Measurements from ENCODE around the gene HECW1. TPM values are rescaled to one million over a fixed set of nuclear protein-coding genes. Genes with fewer than 3 reads are reported as not detected.

HECW1 gene
- total RNA-seq, 1 donor from 2014 or later: not detected

DNA sequence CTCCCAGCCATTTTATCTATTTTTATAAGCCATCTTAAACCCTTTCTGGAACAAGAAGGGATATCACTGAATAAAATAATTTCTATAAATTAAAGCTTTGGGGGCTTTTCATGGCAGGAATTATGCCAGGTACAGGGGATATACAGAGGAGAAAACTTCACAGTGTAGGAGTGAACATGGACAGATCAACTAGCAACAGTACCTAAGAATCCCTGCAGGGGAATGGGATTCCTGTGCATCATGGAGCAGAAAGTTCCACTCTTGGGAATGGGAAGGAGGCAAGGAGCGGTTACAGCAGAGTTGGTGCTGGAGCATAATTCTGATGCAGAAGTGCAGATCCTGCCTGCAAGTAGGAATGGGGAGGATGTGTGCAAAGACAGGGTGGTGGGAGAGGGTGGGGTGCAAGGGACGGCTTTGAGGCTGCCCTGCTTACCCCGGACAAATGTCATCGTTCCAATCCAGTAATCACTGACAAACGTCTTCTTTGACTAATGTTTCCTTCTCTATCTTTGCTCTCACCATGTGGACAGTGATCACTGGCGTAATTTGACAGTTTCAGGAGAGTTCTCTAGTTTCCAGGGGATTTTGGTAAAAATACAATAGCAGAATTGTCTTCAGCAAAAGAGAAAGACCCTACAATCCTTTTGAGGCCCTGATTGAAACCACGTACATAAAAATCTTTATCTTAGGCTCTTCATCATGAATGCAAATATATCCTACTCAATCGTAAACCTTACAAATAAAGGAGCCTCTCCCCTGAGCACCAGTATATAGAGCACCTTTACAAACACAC is 196.7 kb downstream of the HECW1 start:
- Mint-ChIP-seq H3K27ac (no peak overlapping the region), H3K27me3 (peaks cover 6% of the 10 kb centered on the region), H3K4me1 (no peaks in the 10 kb centered on the region), H3K4me3 (no peak overlapping the region), H3K36me3 (ENCODE audit: low read depth) (no peaks in the 10 kb centered on the region), H3K9me3 (no peaks in the 10 kb centered on the region)
- intact Hi-C loops (cut with micrococcal nuclease): no loop called here
- POLR2A ChIA-PET: no interaction called here
- DNase-seq: no peak
- CTCF ChIA-PET: no interaction called here
- TF ChIP-seq, protein P1, sequence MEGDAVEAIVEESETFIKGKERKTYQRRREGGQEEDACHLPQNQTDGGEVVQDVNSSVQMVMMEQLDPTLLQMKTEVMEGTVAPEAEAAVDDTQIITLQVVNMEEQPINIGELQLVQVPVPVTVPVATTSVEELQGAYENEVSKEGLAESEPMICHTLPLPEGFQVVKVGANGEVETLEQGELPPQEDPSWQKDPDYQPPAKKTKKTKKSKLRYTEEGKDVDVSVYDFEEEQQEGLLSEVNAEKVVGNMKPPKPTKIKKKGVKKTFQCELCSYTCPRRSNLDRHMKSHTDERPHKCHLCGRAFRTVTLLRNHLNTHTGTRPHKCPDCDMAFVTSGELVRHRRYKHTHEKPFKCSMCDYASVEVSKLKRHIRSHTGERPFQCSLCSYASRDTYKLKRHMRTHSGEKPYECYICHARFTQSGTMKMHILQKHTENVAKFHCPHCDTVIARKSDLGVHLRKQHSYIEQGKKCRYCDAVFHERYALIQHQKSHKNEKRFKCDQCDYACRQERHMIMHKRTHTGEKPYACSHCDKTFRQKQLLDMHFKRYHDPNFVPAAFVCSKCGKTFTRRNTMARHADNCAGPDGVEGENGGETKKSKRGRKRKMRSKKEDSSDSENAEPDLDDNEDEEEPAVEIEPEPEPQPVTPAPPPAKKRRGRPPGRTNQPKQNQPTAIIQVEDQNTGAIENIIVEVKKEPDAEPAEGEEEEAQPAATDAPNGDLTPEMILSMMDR (IDR thresholded peaks at IDR 0.05): no peak
- no peak for ATAC-seq (ENCODE audit: low read depth)

DNA sequence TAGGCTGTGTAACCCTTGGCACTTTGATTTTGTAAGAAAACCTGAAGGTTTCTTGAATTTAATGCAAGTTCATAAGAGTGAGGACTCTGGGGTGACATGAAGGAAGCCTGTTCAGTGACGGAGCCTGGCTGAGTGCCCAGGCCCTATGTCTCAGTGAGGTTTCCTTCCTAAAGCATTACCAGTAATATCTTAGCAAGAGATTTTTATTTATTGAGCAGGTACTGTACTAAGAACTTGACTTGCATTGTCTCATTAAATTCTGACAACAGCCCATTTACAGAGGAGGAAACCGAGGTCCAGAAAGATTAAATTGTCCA is 197.2 kb downstream of the HECW1 start:
- no peak for DNase-seq
- Mint-ChIP-seq H3K27me3 (peaks cover 6% of the 10 kb centered on the region), H3K27ac (no peak overlapping the region), H3K4me3 (no peak overlapping the region), H3K4me1 (no peaks in the 10 kb centered on the region), H3K36me3 (ENCODE audit: low read depth) (no peaks in the 10 kb centered on the region), H3K9me3 (no peaks in the 10 kb centered on the region)
- TF ChIP-seq, protein P1 (IDR thresholded peaks at IDR 0.05): no peak
- CTCF ChIA-PET: no interaction called here
- POLR2A ChIA-PET: no interaction called here
- ATAC-seq (ENCODE audit: low read depth): no peak
- intact Hi-C loops (cut with micrococcal nuclease): no loop called here

DNA sequence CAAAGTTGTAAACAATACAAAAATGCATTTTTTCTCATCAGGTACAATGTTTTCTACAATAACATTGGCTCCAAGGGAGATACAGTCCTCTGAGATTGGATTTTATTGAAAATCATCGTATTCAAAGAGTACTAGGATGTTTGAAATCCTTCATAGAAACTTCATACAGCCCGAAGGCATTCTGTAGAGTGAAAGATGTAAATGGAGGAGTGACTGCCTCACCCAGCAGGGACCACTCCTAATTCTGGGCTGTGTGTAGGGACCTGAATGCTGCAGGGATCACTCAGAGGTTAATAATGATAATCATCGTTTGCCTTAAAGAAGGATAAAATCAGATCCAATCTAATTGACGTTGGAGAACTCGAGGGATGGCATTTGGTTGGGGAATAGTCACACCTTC is 198.6 kb downstream of the HECW1 start:
- DNase-seq: no peak
- no peaks in the 10 kb centered on the region for H3K9me3 Mint-ChIP-seq
- intact Hi-C loops (cut with micrococcal nuclease): no loop called here
- H3K36me3 Mint-ChIP-seq (ENCODE audit: low read depth): no peaks in the 10 kb centered on the region
- no peak for ATAC-seq (ENCODE audit: low read depth)
- no peak overlapping the region for H3K27ac Mint-ChIP-seq
- TF ChIP-seq, protein P1 (IDR thresholded peaks at IDR 0.05): no peak
- ChIA-PET POLR2A (no interaction called here), CTCF (no interaction called here)
- no peaks in the 10 kb centered on the region for H3K4me1 Mint-ChIP-seq
- peaks cover 1% of the 10 kb centered on the region for H3K27me3 Mint-ChIP-seq
- no peak overlapping the region for H3K4me3 Mint-ChIP-seq

DNA sequence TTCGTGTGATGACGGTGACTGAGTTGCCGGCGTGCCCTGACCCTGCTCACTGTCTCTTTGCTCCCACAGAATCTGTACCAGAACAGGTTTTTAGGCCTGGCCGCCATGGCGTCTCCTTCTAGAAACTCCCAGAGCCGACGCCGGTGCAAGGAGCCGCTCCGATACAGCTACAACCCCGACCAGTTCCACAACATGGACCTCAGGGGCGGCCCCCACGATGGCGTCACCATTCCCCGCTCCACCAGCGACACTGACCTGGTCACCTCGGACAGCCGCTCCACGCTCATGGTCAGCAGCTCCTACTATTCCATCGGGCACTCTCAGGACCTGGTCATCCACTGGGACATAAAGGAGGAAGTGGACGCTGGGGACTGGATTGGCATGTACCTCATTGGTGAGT is 199.2 kb downstream of the HECW1 start:
- peaks cover 1% of the 10 kb centered on the region for H3K27me3 Mint-ChIP-seq
- no peak overlapping the region for H3K4me3 Mint-ChIP-seq
- ChIA-PET POLR2A (no interaction called here), CTCF (no interaction called here)
- H3K36me3 Mint-ChIP-seq (ENCODE audit: low read depth): no peaks in the 10 kb centered on the region
- no peaks in the 10 kb centered on the region for H3K4me1 Mint-ChIP-seq
- TF ChIP-seq, protein P1 (IDR thresholded peaks at IDR 0.05): no peak
- intact Hi-C loops (cut with micrococcal nuclease): no loop called here
- ATAC-seq (ENCODE audit: low read depth) (no peak), DNase-seq (no peak)
- H3K9me3 Mint-ChIP-seq: no peaks in the 10 kb centered on the region
- H3K27ac Mint-ChIP-seq: no peak overlapping the region

DNA sequence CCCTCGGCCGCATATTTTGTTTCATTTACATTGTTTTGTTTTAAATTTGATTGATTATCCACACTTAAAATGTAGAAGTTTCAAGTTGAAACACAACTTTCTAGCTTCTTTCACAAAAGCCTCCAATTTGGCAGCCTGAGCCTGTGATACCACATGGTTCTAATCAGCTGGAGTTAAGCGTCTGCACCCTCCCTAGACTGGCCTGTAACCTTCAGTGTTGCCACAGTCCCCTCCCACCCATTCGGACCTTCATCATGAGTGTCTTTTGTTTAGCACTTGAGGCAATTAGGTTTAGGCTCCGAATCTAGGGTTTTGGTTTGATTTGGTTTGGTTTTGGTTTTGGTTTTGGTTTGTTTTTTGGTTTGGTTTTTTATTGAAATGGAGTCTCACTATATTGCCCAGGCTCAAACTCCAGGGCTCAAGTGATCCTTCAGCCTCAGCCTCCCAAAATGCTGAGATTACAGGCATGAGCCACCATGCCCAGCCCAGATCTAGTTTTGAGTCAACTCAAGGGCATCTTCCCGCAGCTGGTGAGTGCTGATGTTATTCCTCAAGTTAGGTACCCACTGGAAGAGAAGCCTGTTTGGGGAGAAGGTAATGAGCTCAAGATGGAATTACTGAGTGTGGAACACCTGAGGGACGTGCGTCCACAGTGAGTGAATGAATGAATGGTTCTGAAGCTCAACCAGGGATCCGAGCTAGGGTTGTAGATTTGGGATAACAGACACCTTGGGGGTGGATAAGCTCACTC is 201.4 kb downstream of the HECW1 start:
- H3K4me1 Mint-ChIP-seq: no peaks in the 10 kb centered on the region
- ATAC-seq (ENCODE audit: low read depth) (no peak), DNase-seq (no peak)
- H3K27me3 Mint-ChIP-seq: peaks cover 1% of the 10 kb centered on the region
- ChIA-PET POLR2A (no interaction called here), CTCF (no interaction called here)
- no peaks in the 10 kb centered on the region for H3K9me3 Mint-ChIP-seq
- intact Hi-C loops (cut with micrococcal nuclease): no loop called here
- TF ChIP-seq, protein P1 (IDR thresholded peaks at IDR 0.05): no peak
- no peak overlapping the region for H3K27ac Mint-ChIP-seq
- H3K36me3 Mint-ChIP-seq (ENCODE audit: low read depth): no peaks in the 10 kb centered on the region
- no peak overlapping the region for H3K4me3 Mint-ChIP-seq
